ENCODE data around the gene RHOH. TPM values are rescaled to one million over a fixed set of nuclear protein-coding genes. Genes with fewer than 3 reads are reported as not detected.

Gene RHOH
- total and polyA plus RNA-seq, 9 of the 15 experiments (the other 6 are each of a cell fraction or from before 2014, with no cell fraction given) = 14.3 to 37.7 (median 23.2) TPM

DNA sequence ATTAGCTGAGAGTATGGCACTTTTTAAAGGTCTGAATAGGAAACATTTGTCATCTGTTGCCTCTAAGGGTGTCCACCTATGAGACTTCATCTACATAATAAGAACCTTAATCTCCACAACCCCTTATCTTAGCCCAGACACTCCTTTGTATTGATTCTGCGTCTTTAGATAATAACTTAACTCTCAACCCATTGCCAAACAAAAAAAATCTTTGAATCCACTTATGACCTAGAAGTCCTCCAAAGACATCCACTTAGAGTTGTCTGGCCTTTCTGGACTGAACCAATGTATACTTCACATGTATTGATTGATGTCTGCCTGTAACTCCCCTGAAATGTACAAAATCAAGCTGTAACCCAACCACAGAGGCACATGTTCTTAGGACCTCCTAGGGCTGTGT lies 72.3 kb downstream of the RHOH start (continued):
- TF ChIP-seq, protein P1, sequence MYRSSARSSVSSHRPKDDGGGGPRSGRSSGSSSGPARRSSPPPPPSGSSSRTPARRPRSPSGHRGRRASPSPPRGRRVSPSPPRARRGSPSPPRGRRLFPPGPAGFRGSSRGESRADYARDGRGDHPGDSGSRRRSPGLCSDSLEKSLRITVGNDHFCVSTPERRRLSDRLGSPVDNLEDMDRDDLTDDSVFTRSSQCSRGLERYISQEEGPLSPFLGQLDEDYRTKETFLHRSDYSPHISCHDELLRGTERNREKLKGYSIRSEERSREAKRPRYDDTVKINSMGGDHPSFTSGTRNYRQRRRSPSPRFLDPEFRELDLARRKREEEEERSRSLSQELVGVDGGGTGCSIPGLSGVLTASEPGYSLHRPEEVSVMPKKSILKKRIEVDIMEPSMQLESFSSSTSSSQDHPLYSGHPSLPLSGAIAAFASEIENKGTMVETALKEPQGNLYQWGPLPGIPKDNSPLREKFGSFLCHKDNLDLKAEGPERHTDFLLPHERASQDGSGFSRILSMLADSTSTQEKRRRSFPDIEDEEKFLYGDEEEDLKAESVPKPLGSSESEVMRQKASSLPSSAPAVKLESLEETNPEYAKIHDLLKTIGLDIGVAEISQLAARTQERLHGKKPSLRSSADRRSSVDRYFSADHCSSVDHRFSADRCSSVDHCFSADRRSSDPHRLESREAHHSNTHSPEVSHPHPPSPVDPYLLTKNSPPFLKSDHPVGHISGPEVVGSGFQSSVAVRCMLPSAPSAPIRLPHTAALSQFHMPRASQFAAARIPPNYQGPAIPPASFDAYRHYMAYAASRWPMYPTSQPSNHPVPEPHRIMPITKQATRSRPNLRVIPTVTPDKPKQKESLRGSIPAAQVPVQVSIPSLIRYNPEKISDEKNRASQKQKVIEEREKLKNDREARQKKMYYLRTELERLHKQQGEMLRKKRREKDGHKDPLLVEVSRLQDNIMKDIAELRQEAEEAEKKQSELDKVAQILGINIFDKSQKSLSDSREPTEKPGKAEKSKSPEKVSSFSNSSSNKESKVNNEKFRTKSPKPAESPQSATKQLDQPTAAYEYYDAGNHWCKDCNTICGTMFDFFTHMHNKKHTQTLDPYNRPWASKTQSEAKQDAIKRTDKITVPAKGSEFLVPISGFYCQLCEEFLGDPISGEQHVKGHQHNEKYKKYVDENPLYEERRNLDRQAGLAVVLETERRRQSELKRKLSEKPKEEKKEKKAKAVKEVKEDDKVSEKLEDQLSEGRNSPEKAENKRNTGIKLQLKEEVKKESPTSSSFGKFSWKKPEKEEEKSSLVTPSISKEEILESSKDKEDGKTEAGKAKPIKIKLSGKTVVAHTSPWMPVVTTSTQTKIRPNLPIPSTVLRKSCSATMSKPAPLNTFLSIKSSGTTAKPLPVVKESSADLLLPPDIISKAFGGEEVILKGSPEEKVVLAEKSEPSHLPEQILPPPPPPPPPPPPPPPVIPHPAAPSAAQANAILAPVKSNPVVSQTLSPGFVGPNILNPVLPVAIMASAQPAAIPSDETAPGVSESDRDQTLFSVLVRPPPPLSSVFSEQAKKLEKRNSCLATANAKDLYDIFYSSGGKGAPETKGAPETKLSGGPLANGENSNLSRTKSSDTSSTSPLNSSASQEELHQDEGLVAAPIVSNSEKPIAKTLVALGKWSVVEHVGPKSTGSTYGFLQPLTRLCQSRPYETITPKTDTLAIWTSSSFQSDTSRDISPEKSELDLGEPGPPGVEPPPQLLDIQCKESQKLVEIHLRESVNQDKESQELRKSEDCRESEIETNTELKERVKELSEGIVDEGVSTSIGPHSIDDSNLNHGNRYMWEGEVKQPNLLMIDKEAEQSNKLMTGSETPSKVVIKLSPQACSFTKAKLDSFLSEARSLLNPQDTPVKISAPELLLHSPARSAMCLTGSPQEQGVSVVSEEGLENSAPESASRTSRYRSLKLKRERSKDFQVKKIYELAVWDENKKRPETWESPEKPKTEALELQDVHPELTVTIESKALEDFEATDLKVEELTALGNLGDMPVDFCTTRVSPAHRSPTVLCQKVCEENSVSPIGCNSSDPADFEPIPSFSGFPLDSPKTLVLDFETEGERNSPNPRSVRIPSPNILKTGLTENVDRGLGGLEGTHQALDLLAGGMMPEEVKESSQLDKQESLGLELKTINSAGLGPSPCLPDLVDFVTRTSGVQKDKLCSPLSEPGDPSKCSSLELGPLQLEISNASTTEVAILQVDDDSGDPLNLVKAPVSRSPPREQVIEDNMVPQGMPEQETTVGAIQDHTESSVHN (IDR thresholded peaks at IDR 0.05; ENCODE audit: borderline replicate concordance in 1 of 2, low read depth in 1 of 2) = no peak
- TF ChIP-seq, protein P2, sequence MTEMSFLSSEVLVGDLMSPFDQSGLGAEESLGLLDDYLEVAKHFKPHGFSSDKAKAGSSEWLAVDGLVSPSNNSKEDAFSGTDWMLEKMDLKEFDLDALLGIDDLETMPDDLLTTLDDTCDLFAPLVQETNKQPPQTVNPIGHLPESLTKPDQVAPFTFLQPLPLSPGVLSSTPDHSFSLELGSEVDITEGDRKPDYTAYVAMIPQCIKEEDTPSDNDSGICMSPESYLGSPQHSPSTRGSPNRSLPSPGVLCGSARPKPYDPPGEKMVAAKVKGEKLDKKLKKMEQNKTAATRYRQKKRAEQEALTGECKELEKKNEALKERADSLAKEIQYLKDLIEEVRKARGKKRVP (CRISPR knock-in tag; IDR thresholded peaks at IDR 0.05) = no peak
- TF ChIP-seq MCM2 (IDR thresholded peaks at IDR 0.05; ENCODE audit: low read depth) (no peak), ZNF197 (CRISPR knock-in tag; IDR thresholded peaks at IDR 0.05; ENCODE audit: low read depth) (no peak), TCFL5 (CRISPR knock-in tag; conservative IDR thresholded peaks at IDR 0.05) (no peak), ZFPM2 (CRISPR knock-in tag; IDR thresholded peaks at IDR 0.05) (no peak), CBFA2T3 (IDR thresholded peaks at IDR 0.05) (peak; percentile 91), ZNF263 (CRISPR knock-in tag; IDR thresholded peaks at IDR 0.05; ENCODE audit: borderline replicate concordance) (no peak), JUND (IDR thresholded peaks at IDR 0.05; ENCODE audit: borderline replicate concordance, low read depth, low read length) (peak; percentile 29; the same call in 1 of the 2 replicates), JUND (tag; IDR thresholded peaks at IDR 0.05; ENCODE audit: borderline replicate concordance, low read depth, low read length) (no peak), ZNF75A (CRISPR knock-in tag; IDR thresholded peaks at IDR 0.05) (no peak), HDAC1 (IDR thresholded peaks at IDR 0.05) (peak in 1 of 2 experiments; percentile 63; a peak in 2 of 4 replicates), DNMT1 (IDR thresholded peaks at IDR 0.05) (no peak), SAFB2 (IDR thresholded peaks at IDR 0.05; ENCODE audit: borderline replicate concordance, low read depth, low read length, severe bottlenecking) (no peak), GABPB2 (CRISPR knock-in tag; conservative IDR thresholded peaks at IDR 0.05) (no peak), MCM7 (IDR thresholded peaks at IDR 0.05) (no peak), ZNF146 (CRISPR knock-in tag; IDR thresholded peaks at IDR 0.05; ENCODE audit: unreplicated experiment) (no peak), FOS (IDR thresholded peaks at IDR 0.05; ENCODE audit: extremely low read depth, insufficient read length) (no peak), MTA1 (IDR thresholded peaks at IDR 0.05; ENCODE audit: borderline replicate concordance) (0 out of 2 replicates have a peak, but pooled peaks have one; percentile 15), TEAD1 (CRISPR knock-in tag; IDR thresholded peaks at IDR 0.05) (no peak)

Data from K562 (cell line).